Lower lobe of right lung (tissue), 2 donors: Measurements from ENCODE around the gene UBN2. TPM values are rescaled to one million over a fixed set of nuclear protein-coding genes. Genes with fewer than 3 reads are reported as not detected.

Experiments used
- ATAC-seq, 2 donors: fragments of 200-7000 bp; cut with Tn5 transposase; one replicate each; pipeline ENCODE4 v1.9.1; 2020 to 2022; ENCODE audit warnings: mild to moderate bottlenecking in 2 of 2, moderate library complexity in 2 of 2
- DNase-seq: peaks from one replicate; pipeline ENCODE4 v3.0.0-alpha.2; 2020
- H3K27ac ChIP-seq: fragments of 200-600 bp; one replicate; pipeline ENCODE4 v1.8.0; 2022
- H3K27me3 ChIP-seq: fragments of 200-600 bp; one replicate; pipeline ENCODE4 v1.8.0; 2022; ENCODE audit warnings: low read depth
- H3K36me3 ChIP-seq: fragments of 200-600 bp; one replicate; pipeline ENCODE4 v1.8.0; 2022; ENCODE audit warnings: mild to moderate bottlenecking
- H3K4me1 ChIP-seq: fragments of 200-600 bp; one replicate; pipeline ENCODE4 v1.8.0; 2022
- H3K4me3 ChIP-seq: fragments of 200-600 bp; one replicate; pipeline ENCODE4 v1.8.0; 2022; ENCODE audit warnings: mild to moderate bottlenecking
- H3K9me3 ChIP-seq: fragments of 200-600 bp; one replicate; pipeline ENCODE4 v1.8.0; 2022
- intact Hi-C: fragments of 100-400 bp; cut with DNase I; formaldehyde crosslinking; loops from one replicate; pipeline ENCODE4 v1.11.0; 2022
- long read RNA-seq: library from polyadenylated mRNA; unstranded; transcript quantifications from one replicate; pipeline ENCODE4 v2.0.0, GENCODE V29; 2021
- total RNA-seq: library from RNA; stranded (reverse); fragmentation: NEBNext Ultra II Directional; extraction: Animal tissue kit (Norgen Biotek cat#: 25700); gene quantifications from one replicate; pipeline ENCODE4 v1.2.1, GENCODE V29; 2021
- TF ChIP-seq, protein P1 (sequence below): fragments of 200-600 bp; IDR thresholded peaks from one replicate; pipeline ENCODE4 v1.8.0; 2022; ENCODE audit warnings: antibody characterized with exemption, mild to moderate bottlenecking
- donor health status: DM: no; HTN: yes; CAD: no; lungs with severe emphysema.

UBN2 gene
- 23.4 TPM for total RNA-seq
- long read RNA-seq, partial matches to known transcripts = 1 of 5 reads
- long read RNA-seq, other reads (novel, unspliced or antisense) = 4 of 5 reads

- TF ChIP-seq, protein P1, sequence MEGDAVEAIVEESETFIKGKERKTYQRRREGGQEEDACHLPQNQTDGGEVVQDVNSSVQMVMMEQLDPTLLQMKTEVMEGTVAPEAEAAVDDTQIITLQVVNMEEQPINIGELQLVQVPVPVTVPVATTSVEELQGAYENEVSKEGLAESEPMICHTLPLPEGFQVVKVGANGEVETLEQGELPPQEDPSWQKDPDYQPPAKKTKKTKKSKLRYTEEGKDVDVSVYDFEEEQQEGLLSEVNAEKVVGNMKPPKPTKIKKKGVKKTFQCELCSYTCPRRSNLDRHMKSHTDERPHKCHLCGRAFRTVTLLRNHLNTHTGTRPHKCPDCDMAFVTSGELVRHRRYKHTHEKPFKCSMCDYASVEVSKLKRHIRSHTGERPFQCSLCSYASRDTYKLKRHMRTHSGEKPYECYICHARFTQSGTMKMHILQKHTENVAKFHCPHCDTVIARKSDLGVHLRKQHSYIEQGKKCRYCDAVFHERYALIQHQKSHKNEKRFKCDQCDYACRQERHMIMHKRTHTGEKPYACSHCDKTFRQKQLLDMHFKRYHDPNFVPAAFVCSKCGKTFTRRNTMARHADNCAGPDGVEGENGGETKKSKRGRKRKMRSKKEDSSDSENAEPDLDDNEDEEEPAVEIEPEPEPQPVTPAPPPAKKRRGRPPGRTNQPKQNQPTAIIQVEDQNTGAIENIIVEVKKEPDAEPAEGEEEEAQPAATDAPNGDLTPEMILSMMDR = no peak
- DNase-seq = peak; percentile 97
- Histone ChIP-seq H3K9me3 (no peaks in the 10 kb centered on the region), H3K27ac (peak within 1 kb of the TSS; percentile 94), H3K4me3 (peak within 1 kb of the TSS; percentile 94), H3K27me3 (no peaks in the 10 kb centered on the region), H3K36me3 (no peaks in the 10 kb centered on the region), H3K4me1 (peaks cover 21% of the 10 kb centered on the region)
- ATAC-seq = peak; percentile 98
- intact Hi-C loops = no loop called here
These were observed at the start of gene UBN2 for GRCh38 chr7:139230774-139231512. Gene UBN2 (plus strand): TSS chr7:139231237. CDS start chr7:139231485, 248 bp downstream.

GRCh38 chr7:139181404-139181803 lies 49.6 kb upstream of the UBN2 start:
- ATAC-seq (no peak), DNase-seq (no peak)
- Histone ChIP-seq H3K4me1 (no peaks in the 10 kb centered on the region), H3K27me3 (no peaks in the 10 kb centered on the region), H3K27ac (no peak overlapping the region), H3K36me3 (peaks cover 28% of the 10 kb centered on the region), H3K4me3 (no peak overlapping the region), H3K9me3 (no peaks in the 10 kb centered on the region)
- intact Hi-C loops = no loop called here
- TF ChIP-seq, protein P1 = no peak

DNA sequence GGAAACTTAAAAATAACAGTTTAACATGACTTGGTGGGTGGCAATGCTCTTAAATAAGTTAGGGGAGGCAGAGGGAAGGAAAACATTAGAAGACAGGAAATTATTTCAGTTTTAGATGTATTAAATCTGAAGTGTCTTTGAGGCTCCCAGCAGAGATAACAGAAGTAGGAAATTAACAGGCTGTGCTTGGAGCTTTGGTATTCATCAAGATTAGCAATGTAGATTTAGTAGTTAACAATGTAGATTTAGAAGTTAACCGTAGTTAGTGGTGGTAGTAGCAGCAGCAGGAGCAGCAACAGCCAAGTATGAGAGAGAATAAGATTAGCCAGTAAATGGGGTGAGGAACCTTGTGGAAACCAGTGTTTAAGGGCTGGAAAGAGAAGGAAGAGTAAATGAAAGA lies 48.7 kb upstream of the UBN2 start:
- Histone ChIP-seq H3K27ac (no peak overlapping the region), H3K27me3 (no peaks in the 10 kb centered on the region), H3K4me1 (no peaks in the 10 kb centered on the region), H3K36me3 (peaks cover 28% of the 10 kb centered on the region), H3K9me3 (no peaks in the 10 kb centered on the region), H3K4me3 (no peak overlapping the region)
- intact Hi-C loops = no loop called here
- TF ChIP-seq, protein P1 = no peak
- ATAC-seq (no peak), DNase-seq (no peak)

DNA sequence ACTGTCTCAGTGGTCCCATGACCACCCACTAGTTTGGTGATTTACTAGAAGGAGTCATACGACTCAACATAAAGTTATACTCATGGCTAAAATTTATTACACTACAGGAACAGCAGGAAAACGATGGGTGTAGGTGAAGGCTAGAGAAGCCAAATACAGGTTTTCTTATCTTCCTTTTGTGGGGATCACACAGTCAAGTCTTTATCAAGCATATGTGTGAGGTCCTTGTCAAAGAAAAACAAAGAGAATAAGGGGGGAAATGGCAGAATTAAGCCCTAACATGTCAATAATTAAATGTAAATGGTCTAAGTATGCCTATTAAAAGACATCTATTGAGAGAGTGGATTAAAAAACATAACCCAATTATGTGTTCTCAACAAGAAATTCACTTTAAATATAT lies 47.8 kb upstream of the UBN2 start:
- Histone ChIP-seq H3K9me3 (no peaks in the 10 kb centered on the region), H3K36me3 (peaks cover 28% of the 10 kb centered on the region), H3K27ac (no peak overlapping the region), H3K4me1 (no peaks in the 10 kb centered on the region), H3K27me3 (no peaks in the 10 kb centered on the region), H3K4me3 (no peak overlapping the region)
- TF ChIP-seq, protein P1 = no peak
- no peak for DNase-seq
- intact Hi-C loops = no loop called here
- no peak for ATAC-seq

GRCh38 chr7:139183878-139184338 lies 47.1 kb upstream of the UBN2 start:
- no peak for DNase-seq
- no peak for ATAC-seq
- TF ChIP-seq, protein P1 = no peak

More at GRCh38 chr7:139183878-139184338, 47.1 kb upstream of the UBN2 start:
- Histone ChIP-seq H3K9me3 (no peaks in the 10 kb centered on the region), H3K27me3 (no peaks in the 10 kb centered on the region), H3K36me3 (peaks cover 28% of the 10 kb centered on the region), H3K27ac (no peak overlapping the region), H3K4me1 (no peaks in the 10 kb centered on the region), H3K4me3 (no peak overlapping the region)
- intact Hi-C loops = no loop called here
